Measurements from ENCODE around the gene CLMN.

DNA sequence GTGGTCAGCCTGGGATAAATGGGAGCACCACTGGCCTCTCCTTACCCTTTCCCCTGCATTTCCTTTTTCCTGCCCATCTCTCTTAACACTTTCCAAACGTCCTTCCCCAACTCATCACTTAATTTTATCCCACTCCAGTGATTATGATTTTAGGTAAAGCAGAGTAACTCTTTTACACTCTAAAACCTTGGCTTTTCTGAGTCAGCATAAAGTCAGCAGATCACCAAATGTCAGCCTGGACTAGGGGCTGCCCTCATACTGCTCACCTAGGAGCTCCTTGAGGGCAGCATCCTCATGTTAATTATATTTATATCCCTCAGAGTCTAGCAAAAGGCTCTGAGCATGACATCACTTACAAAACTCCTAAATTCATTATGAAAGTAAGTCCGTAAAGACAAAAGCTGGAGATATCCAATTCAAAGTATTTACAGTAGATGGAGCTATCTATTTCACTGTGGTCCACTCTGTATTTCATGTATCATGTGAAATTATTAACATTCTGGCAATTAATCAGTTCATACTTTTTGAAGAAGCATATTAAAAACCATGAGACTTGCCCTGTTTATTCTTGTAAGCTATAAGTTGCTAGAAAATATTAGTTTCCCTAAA is 145.4 kb downstream of the CLMN start:
- TF ChIP-seq, protein P1, sequence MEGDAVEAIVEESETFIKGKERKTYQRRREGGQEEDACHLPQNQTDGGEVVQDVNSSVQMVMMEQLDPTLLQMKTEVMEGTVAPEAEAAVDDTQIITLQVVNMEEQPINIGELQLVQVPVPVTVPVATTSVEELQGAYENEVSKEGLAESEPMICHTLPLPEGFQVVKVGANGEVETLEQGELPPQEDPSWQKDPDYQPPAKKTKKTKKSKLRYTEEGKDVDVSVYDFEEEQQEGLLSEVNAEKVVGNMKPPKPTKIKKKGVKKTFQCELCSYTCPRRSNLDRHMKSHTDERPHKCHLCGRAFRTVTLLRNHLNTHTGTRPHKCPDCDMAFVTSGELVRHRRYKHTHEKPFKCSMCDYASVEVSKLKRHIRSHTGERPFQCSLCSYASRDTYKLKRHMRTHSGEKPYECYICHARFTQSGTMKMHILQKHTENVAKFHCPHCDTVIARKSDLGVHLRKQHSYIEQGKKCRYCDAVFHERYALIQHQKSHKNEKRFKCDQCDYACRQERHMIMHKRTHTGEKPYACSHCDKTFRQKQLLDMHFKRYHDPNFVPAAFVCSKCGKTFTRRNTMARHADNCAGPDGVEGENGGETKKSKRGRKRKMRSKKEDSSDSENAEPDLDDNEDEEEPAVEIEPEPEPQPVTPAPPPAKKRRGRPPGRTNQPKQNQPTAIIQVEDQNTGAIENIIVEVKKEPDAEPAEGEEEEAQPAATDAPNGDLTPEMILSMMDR (IDR thresholded peaks at IDR 0.05; ENCODE audit: insufficient read depth, low read length) = no peak
- TF ChIP-seq POLR2AphosphoS5 (IDR thresholded peaks at IDR 0.05; ENCODE audit: low read depth) = no peak
